Measurements from ENCODE around the gene GREB1. TPM values are rescaled to one million over a fixed set of nuclear protein-coding genes. Genes with fewer than 3 reads are reported as not detected.

GREB1 gene
- total RNA-seq, 1 experiment from 2014 or later = 0.37 TPM

DNA sequence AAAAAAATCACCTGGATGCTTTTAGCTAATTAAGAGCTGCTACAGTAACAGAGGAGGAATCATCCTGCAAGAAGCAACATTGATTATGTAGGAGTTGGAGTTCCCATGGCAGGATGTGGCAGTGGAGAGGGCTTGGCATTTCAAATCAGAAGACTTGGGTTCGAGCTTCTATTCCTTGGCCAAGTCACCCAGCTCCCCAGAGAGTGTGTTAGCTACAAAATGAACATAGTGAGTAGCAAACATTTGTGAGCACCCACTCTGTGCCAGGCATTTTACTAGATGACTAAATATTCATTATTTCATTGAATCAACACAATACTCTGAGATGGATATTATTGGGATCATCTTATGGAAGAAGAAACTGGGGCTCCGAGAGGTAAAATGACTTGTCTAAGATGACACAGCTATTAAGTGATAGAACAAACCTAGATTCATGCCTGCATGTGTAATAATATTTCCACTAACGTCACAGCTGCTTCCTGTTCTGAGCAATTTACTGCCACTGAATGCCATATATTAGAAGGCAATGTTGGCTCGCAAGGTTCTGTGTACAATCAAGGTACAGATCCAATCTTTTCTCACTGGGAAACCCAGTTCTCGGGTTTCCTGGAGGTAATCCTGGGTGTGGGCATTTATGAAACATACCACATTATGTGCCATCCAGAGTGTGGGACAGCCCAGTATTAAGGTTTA is 118.2 kb downstream of the GREB1 start:
- H3K79me2 ChIP-seq (ENCODE audit: low read depth) = no peaks in the 10 kb centered on the region
- H2AFZ ChIP-seq = no peak overlapping the region
- H3K27me3 ChIP-seq (ENCODE audit: insufficient read depth, low read depth) = no peaks in the 10 kb centered on the region
- no peaks in the 10 kb centered on the region for H4K20me1 ChIP-seq (ENCODE audit: insufficient read depth)
- ChIA-PET POLR2A (ENCODE audit: unreplicated experiment) (no interaction called here), CTCF (no interaction called here)
- BruUV-seq (replicated peaks) = no TSS peak
- no peak overlapping the region for H3K4me3 ChIP-seq
- intact Hi-C loops (cut with micrococcal nuclease; ENCODE audit: unreplicated experiment) = no loop called here
- H3K4me2 ChIP-seq = no peak overlapping the region
- peaks cover 13% of the 10 kb centered on the region for H3F3A ChIP-seq (ENCODE audit: insufficient read depth, low read depth)
- TF ChIP-seq EZH2 (IDR thresholded peaks at IDR 0.05; ENCODE audit: low read depth) (no peak), CTCF (conservative IDR thresholded peaks at IDR 0.05) (no peak)
- peaks cover 18% of the 10 kb centered on the region for H3K4me1 ChIP-seq (replicated peaks; ENCODE audit: insufficient read depth)
- no peaks in the 10 kb centered on the region for H3K9me2 ChIP-seq (ENCODE audit: insufficient read depth)
- no peak for DNase-seq
- no peaks in the 10 kb centered on the region for H3K36me3 ChIP-seq (ENCODE audit: low read depth)
- H3K27ac ChIP-seq = no peak overlapping the region
- no peaks in the 10 kb centered on the region for H3K9me3 ChIP-seq (ENCODE audit: insufficient read depth, low read depth)

- CTCF ChIA-PET = interaction anchor here (0.7 kb wide), 1 partner anchor 139 kb away, joined by 4 read pairs; no protein-coding TSS in a partner anchor
- no TSS peak for BruUV-seq (replicated peaks)
- H2AFZ ChIP-seq = no peak overlapping the region
- no peaks in the 10 kb centered on the region for H3K9me3 ChIP-seq (ENCODE audit: insufficient read depth, low read depth)
- no peak for DNase-seq
- H4K20me1 ChIP-seq (ENCODE audit: insufficient read depth) = no peaks in the 10 kb centered on the region
- H3K4me2 ChIP-seq = no peak overlapping the region
- intact Hi-C loops (cut with micrococcal nuclease; ENCODE audit: unreplicated experiment) = no loop called here
- no peaks in the 10 kb centered on the region for H3K9me2 ChIP-seq (ENCODE audit: insufficient read depth)
- H3K36me3 ChIP-seq (ENCODE audit: low read depth) = no peaks in the 10 kb centered on the region
- H3K4me3 ChIP-seq = no peak overlapping the region
- H3K27me3 ChIP-seq (ENCODE audit: insufficient read depth, low read depth) = no peaks in the 10 kb centered on the region
- H3K27ac ChIP-seq = no peak overlapping the region
- H3K4me1 ChIP-seq (replicated peaks; ENCODE audit: insufficient read depth) = peaks cover 24% of the 10 kb centered on the region
- no peaks in the 10 kb centered on the region for H3K79me2 ChIP-seq (ENCODE audit: low read depth)
- POLR2A ChIA-PET (ENCODE audit: unreplicated experiment) = no interaction called here
- peaks cover 13% of the 10 kb centered on the region for H3F3A ChIP-seq (ENCODE audit: insufficient read depth, low read depth)
- TF ChIP-seq CTCF (conservative IDR thresholded peaks at IDR 0.05) = no peak
- TF ChIP-seq EZH2 (IDR thresholded peaks at IDR 0.05; ENCODE audit: low read depth) = no peak
Measured at GRCh38 chr2:11652553-11652952, 118.7 kb downstream of the GREB1 start.

DNA sequence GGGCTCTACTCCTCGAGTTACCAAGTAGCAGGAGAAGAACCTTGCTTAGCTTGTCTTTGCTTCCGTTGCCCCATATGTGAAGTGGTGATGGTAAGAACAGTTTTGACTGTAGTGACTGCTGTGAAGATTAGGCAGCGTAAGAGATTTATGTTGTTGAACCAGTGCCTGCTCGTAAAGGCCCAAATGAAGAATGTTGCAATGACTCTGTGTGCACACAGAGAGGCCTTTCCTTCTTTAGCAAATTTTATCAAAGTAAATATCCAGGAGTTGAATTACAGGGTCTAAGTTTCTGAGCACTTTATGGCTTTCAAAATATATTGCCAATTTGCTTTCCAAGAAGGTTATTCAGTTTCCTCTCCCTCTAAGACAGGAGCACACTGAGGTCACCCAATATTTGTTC is 121.7 kb downstream of the GREB1 start:
- peaks cover 15% of the 10 kb centered on the region for H3K27me3 ChIP-seq (ENCODE audit: insufficient read depth, low read depth)
- no peak for TF ChIP-seq CTCF (conservative IDR thresholded peaks at IDR 0.05)
- TF ChIP-seq EZH2 (IDR thresholded peaks at IDR 0.05; ENCODE audit: low read depth) = no peak
- no peak overlapping the region for H2AFZ ChIP-seq
- peaks cover 41% of the 10 kb centered on the region for H3K4me1 ChIP-seq (replicated peaks; ENCODE audit: insufficient read depth)
- POLR2A ChIA-PET (ENCODE audit: unreplicated experiment) = no interaction called here
- no peak overlapping the region for H3K4me3 ChIP-seq
- H3K36me3 ChIP-seq (ENCODE audit: low read depth) = no peaks in the 10 kb centered on the region
- peak in 1 of 2 experiments; percentile 55 for DNase-seq
- no peak overlapping the region for H3K4me2 ChIP-seq
- intact Hi-C loops (cut with micrococcal nuclease; ENCODE audit: unreplicated experiment) = no loop called here
- CTCF ChIA-PET = no interaction called here
- no peaks in the 10 kb centered on the region for H3K9me2 ChIP-seq (ENCODE audit: insufficient read depth)
- H3K79me2 ChIP-seq (ENCODE audit: low read depth) = no peaks in the 10 kb centered on the region
- H3F3A ChIP-seq (ENCODE audit: insufficient read depth, low read depth) = peaks cover 22% of the 10 kb centered on the region
- BruUV-seq (replicated peaks) = no TSS peak
- H3K27ac ChIP-seq = no peak overlapping the region
- H4K20me1 ChIP-seq (ENCODE audit: insufficient read depth) = no peaks in the 10 kb centered on the region
- no peaks in the 10 kb centered on the region; the same call in 1 of the 2 replicates for H3K9me3 ChIP-seq (ENCODE audit: insufficient read depth, low read depth)
